SK-N-SH (cell line): ENCODE data around the gene EPB41L1.

Source experiments
- CTCF ChIP-seq: fragments of 200-600 bp; sonication (generic); IDR thresholded peaks from 2 replicates; pipeline ENCODE4 v1.6.1; 2017; ENCODE audit warnings: antibody characterized with exemption, mild to moderate bottlenecking, moderate library complexity
- JUND ChIP-seq: IDR thresholded peaks from 2 replicates; pipeline ENCODE4 v1.4.0; 2012
- SMC3 ChIP-seq: IDR thresholded peaks from 2 replicates; pipeline ENCODE4 v1.6.1; 2012; ENCODE audit warnings: low read depth, low read length, improper control_type of control experiment

GRCh38 chr20:36260316-36260715 is 105.8 kb downstream of the EPB41L1 start:
- TF ChIP-seq CTCF (no peak), JUND (no peak), SMC3 (no peak)
